Endothelial cell of umbilical vein (primary cell): Measurements from ENCODE around the gene SLC7A7. TPM values are rescaled to one million over a fixed set of nuclear protein-coding genes. Genes with fewer than 3 reads are reported as not detected.

Experiments used
- BruUV-seq: library from RNA; stranded (reverse); fragments of 400-500 nt; replicated peaks from 2 replicates; lab custom pipeline; 2021; lab: Mats Ljungman, UMichigan
- CTCF ChIA-PET: fragments of 300-600, 350-600 bp; sonication (Branson Sonifier 250); formaldehyde crosslinking; loops from one replicate; lab custom pipeline; 2021; ENCODE audit warnings: antibody characterized with exemption, inconsistent platforms; lab: Charles Lee
- POLR2A ChIA-PET: fragments of 300-600, 350-600 bp; sonication (Branson Sonifier 250); formaldehyde crosslinking; loops from one replicate; lab custom pipeline; 2021; ENCODE audit warnings: antibody characterized with exemption, inconsistent platforms; lab: Charles Lee
- DNase-seq: peaks from one replicate; pipeline ENCODE4 v3.0.0-alpha.2; 2011; ENCODE audit warnings: low read depth, low spot score
- FAIRE-seq: peaks from 2 replicates; lab custom pipeline; 2011; peaks lifted over from hg19 to GRCh38; lab: Jason Lieb, UNC
- H2AFZ ChIP-seq: 2 replicates; pipeline ENCODE4 v1.6.0; 2012; ENCODE audit warnings: low read depth, low read length, control low read depth, inconsistent platforms
- H3K27ac ChIP-seq: 2 replicates; pipeline ENCODE4 v1.5.1; 2011; ENCODE audit warnings: low read depth, mild to moderate bottlenecking, control low read depth, low read length, moderate library complexity; ENCODE audit not compliant: insufficient read depth
- H3K27me3 ChIP-seq, 2 experiments: 2 replicates each; pipeline versions ENCODE4 v1.6.0 to v1.6.1; 2011; ENCODE audit warnings: low read length in 2 of 2, mixed read lengths in 1 of 2; ENCODE audit not compliant: control insufficient read depth in 2 of 2, insufficient read depth in 2 of 2
- H3K36me3 ChIP-seq, 2 experiments: 2 replicates in 1 of 2; 3 replicates in 1 of 2; pipeline ENCODE4 v1.5.1; 2011; ENCODE audit warnings: low read length in 2 of 2, mild to moderate bottlenecking in 1 of 2, moderate library complexity in 1 of 2; ENCODE audit not compliant: control insufficient read depth in 2 of 2, insufficient read depth in 2 of 2; ENCODE audit errors: extremely low read depth in 1 of 2
- H3K4me1 ChIP-seq: 3 replicates; pipeline ENCODE4 v1.5.1; 2011; ENCODE audit warnings: mild to moderate bottlenecking, low read length; ENCODE audit not compliant: control insufficient read depth, insufficient read depth; ENCODE audit errors: extremely low read depth
- H3K4me2 ChIP-seq: 2 replicates; pipeline ENCODE4 v1.6.1; 2011; ENCODE audit warnings: low read length, control low read depth, mixed read lengths; ENCODE audit not compliant: insufficient read depth
- H3K4me3 ChIP-seq, 3 experiments: fragments of 200-600 bp in 1 of 3; sonication (generic), shearing (Covaris generic) in 1 of 3; replicated peaks in 1 of 3; 2 replicates each; pipeline ENCODE4 v1.5.1; 2011 to 2016; ENCODE audit warnings: control low read depth in 3 of 3, low read length in 3 of 3, mild to moderate bottlenecking in 2 of 3, inconsistent platforms in 1 of 3, low read depth in 1 of 3, moderate library complexity in 1 of 3; ENCODE audit not compliant: insufficient read depth in 1 of 3
- H3K79me2 ChIP-seq: 2 replicates; pipeline ENCODE4 v1.6.0; 2012; ENCODE audit warnings: low read length, inconsistent platforms; ENCODE audit not compliant: control insufficient read depth, insufficient read depth
- H3K9ac ChIP-seq: replicated peaks from 2 replicates; pipeline ENCODE3; 2011; ENCODE audit warnings: low read length, control low read depth; ENCODE audit not compliant: insufficient read depth; ENCODE audit errors: extremely low read depth
- H3K9me1 ChIP-seq: replicated peaks from 3 replicates; pipeline ENCODE4 v1.6.0; 2011; ENCODE audit warnings: mild to moderate bottlenecking, low read length; ENCODE audit not compliant: control insufficient read depth, insufficient read depth; ENCODE audit errors: extremely low read depth
- H3K9me3 ChIP-seq: replicated peaks from 2 replicates; pipeline ENCODE4 v1.5.1; 2012; ENCODE audit warnings: low read length, inconsistent platforms; ENCODE audit not compliant: control insufficient read depth, insufficient read depth
- H4K20me1 ChIP-seq: replicated peaks from 2 replicates; pipeline ENCODE3; 2011; ENCODE audit warnings: mild to moderate bottlenecking, low read length; ENCODE audit not compliant: control insufficient read depth, insufficient read depth; ENCODE audit errors: extremely low read depth
- EZH2 ChIP-seq: IDR thresholded peaks from 2 replicates; pipeline ENCODE4 v1.6.1; 2012; ENCODE audit warnings: borderline replicate concordance, low read depth, mild to moderate bottlenecking, moderate library complexity, low read length, inconsistent platforms; ENCODE audit not compliant: severe bottlenecking
- FOS ChIP-seq: IDR thresholded peaks from 2 replicates; pipeline ENCODE4 v1.6.1; 2011; ENCODE audit warnings: mild to moderate bottlenecking, low read length, moderate library complexity, borderline replicate concordance; ENCODE audit not compliant: insufficient read depth
- GATA2 ChIP-seq: IDR thresholded peaks from 2 replicates; pipeline ENCODE4 v1.7.0; 2011; ENCODE audit warnings: low read depth, mild to moderate bottlenecking, moderate library complexity, mixed read lengths, low read length; ENCODE audit not compliant: insufficient read length, insufficient read depth
- JUN ChIP-seq: IDR thresholded peaks from 2 replicates; pipeline ENCODE4 v1.6.1; 2011; ENCODE audit warnings: borderline replicate concordance, low read depth; ENCODE audit not compliant: insufficient read length, insufficient read depth
- MYC ChIP-seq: IDR thresholded peaks from one replicate; pipeline ENCODE4 v1.6.1; 2011; ENCODE audit warnings: mild to moderate bottlenecking, low read depth, low read length
- POLR2A ChIP-seq: IDR thresholded peaks from 2 replicates; pipeline ENCODE4 v1.6.1; 2012; ENCODE audit warnings: low read depth, mild to moderate bottlenecking, control low read depth, low read length
- POLR2AphosphoS5 ChIP-seq: IDR thresholded peaks from 2 replicates; pipeline ENCODE4 v1.6.1; 2012; ENCODE audit warnings: low read depth, mild to moderate bottlenecking, control low read depth, low read length, moderate library complexity; ENCODE audit not compliant: insufficient read depth
- dilution Hi-C: fragments of 300-500 bp; cut with MboI; formaldehyde crosslinking; loops from one replicate; pipeline ENCODE4 v1.15.0; 2019; ENCODE audit warnings: low sequenced_read_pairs; ENCODE audit not compliant: extremely low pct_ligation_motif_present
- intact Hi-C: fragments of 100-400 bp; cut with micrococcal nuclease; formaldehyde crosslinking; loops from one replicate; pipeline ENCODE4 v1.10.0; 2022
- polyA plus RNA-seq, 4 experiments: library from polyadenylated mRNA; depleted of rRNA in 3 of 4; stranded (reverse) in 3 of 4; unstranded in 1 of 4; fragments of >200 nt; gene quantifications; 2 replicates each; pipeline versions ENCODE4 v1.2.1 to v1.2.3, GENCODE V29; 2011 to 2012; ENCODE audit warnings: missing spikeins in 1 of 4
- total RNA-seq: library from RNA; stranded (reverse); gene quantifications from 2 replicates; pipeline ENCODE4 v1.2.3, GENCODE V29; 2021
- TF ChIP-seq, protein P1 (sequence below): IDR thresholded peaks from 2 replicates; pipeline ENCODE4 v1.6.1; 2011; ENCODE audit not compliant: insufficient read depth, insufficient read length
- TF ChIP-seq, protein P2 (sequence below), 2 donors: IDR thresholded peaks; 1 replicate in 1 of 2; 2 replicates in 1 of 2; pipeline ENCODE4 v1.5.1; 2011; ENCODE audit warnings: low read length in 2 of 2, mild to moderate bottlenecking in 2 of 2, moderate library complexity in 2 of 2, control low read depth in 1 of 2, inconsistent platforms in 1 of 2, low read depth in 1 of 2; ENCODE audit not compliant: insufficient read depth in 1 of 2; ENCODE audit errors: extremely low read depth in 1 of 2

SLC7A7 gene
- total and polyA plus RNA-seq, 2 donors (not counting 3 experiments of a cell fraction or from before 2014, with no cell fraction given) = 22.5 to 94.0 TPM

DNA sequence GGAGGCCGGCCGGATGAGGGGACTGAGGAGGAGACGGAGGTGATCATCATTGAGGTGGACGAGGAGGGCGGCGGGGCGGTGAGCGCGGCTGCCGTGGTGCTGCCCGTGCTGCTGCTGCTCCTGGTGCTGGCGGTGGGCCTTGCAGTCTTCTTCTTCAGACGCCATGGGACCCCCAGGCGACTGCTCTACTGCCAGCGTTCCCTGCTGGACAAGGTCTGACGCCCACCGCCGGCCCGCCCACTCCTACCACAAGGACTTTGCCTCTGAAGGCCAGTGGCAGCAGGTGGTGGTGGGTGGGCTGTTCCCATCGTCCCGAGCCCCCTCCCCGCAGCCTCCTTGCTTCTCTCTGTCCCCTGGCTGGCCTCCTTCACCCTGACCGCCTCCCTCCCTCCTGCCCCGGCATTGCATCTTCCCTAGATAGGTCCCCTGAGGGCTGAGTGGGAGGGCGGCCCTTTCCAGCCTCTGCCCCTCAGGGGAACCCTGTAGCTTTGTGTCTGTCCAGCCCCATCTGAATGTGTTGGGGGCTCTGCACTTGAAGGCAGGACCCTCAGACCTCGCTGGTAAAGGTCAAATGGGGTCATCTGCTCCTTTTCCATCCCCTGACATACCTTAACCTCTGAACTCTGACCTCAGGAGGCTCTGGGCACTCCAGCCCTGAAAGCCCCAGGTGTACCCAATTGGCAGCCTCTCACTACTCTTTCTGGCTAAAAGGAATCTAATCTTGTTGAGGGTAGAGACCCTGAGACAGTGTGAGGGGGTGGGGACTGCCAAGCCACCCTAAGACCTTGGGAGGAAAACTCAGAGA is 30.8 kb upstream of the SLC7A7 start:
- no peaks in the 10 kb centered on the region for H3K9me1 ChIP-seq
- no peaks in the 10 kb centered on the region for H3K27me3 ChIP-seq
- TF ChIP-seq, protein P1, sequence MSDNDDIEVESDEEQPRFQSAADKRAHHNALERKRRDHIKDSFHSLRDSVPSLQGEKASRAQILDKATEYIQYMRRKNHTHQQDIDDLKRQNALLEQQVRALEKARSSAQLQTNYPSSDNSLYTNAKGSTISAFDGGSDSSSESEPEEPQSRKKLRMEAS = no peak
- no peak for TF ChIP-seq MYC
- TF ChIP-seq, protein P2, sequence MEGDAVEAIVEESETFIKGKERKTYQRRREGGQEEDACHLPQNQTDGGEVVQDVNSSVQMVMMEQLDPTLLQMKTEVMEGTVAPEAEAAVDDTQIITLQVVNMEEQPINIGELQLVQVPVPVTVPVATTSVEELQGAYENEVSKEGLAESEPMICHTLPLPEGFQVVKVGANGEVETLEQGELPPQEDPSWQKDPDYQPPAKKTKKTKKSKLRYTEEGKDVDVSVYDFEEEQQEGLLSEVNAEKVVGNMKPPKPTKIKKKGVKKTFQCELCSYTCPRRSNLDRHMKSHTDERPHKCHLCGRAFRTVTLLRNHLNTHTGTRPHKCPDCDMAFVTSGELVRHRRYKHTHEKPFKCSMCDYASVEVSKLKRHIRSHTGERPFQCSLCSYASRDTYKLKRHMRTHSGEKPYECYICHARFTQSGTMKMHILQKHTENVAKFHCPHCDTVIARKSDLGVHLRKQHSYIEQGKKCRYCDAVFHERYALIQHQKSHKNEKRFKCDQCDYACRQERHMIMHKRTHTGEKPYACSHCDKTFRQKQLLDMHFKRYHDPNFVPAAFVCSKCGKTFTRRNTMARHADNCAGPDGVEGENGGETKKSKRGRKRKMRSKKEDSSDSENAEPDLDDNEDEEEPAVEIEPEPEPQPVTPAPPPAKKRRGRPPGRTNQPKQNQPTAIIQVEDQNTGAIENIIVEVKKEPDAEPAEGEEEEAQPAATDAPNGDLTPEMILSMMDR (IDR thresholded peaks at IDR 0.05; ENCODE audit: extremely low read depth in 1 of 2, insufficient read depth in 1 of 2, low read depth in 1 of 2, low read length in 2 of 2) = no peak
- TF ChIP-seq FOS = no peak
- TF ChIP-seq JUN = no peak
- no peak for TF ChIP-seq GATA2
- TF ChIP-seq POLR2AphosphoS5 = no peak
- TF ChIP-seq EZH2 = no peak
- no peak for TF ChIP-seq POLR2A
- ChIA-PET POLR2A (no interaction called here), CTCF (interaction anchor here (1.6 to 10.2 kb wide), 2 partner anchors 10 to 23 kb away, joined by 5 to 214 read pairs; partner anchors contain the start of genes MMP14 and MRPL52)
- H3K9ac ChIP-seq = no peak overlapping the region
- DNase-seq (no peak), FAIRE-seq (peak; percentile 35)
- peak overlapping the region; percentile 29 for H3K27ac ChIP-seq
- no peak overlapping the region for H3K4me2 ChIP-seq
- TSS peak; percentile 25 for BruUV-seq
- H3K9me3 ChIP-seq = no peaks in the 10 kb centered on the region
- no peaks in the 10 kb centered on the region for H4K20me1 ChIP-seq
- H2AFZ ChIP-seq = no peak overlapping the region
- dilution Hi-C loops (no loop called here), intact Hi-C loops (no loop called here)
- peaks cover 52% of the 10 kb centered on the region for H3K79me2 ChIP-seq
- H3K36me3 ChIP-seq = peaks cover 36 to 56% of the 10 kb centered on the region in 2 experiments
- H3K4me1 ChIP-seq = peaks cover 58% of the 10 kb centered on the region
- no peak overlapping the region for H3K4me3 ChIP-seq
